CD14-positive monocyte (primary cell): ENCODE results near the gene ARHGAP45. TPM values are rescaled to one million over a fixed set of nuclear protein-coding genes. Genes with fewer than 3 reads are reported as not detected.
A peak's percentile ranks its signal among the peaks of the same experiment; 100 is the strongest.

Source experiments
- DNase-seq, 3 donors: peaks; one replicate each; pipeline ENCODE4 v3.0.0-alpha.2; 2011 to 2022
- H2AFZ ChIP-seq: 2 replicates; pipeline ENCODE4 v1.6.0; 2012; ENCODE audit warnings: mild to moderate bottlenecking, low read depth, low read length, inconsistent platforms; ENCODE audit not compliant: insufficient read depth, poor library complexity, severe bottlenecking
- H3K27ac ChIP-seq, 2 donors: 1 replicate in 1 of 2; 2 replicates in 1 of 2; pipeline ENCODE4 v1.5.1; 2012 to 2013; ENCODE audit warnings: low read length in 2 of 2, control low read depth in 1 of 2, inconsistent platforms in 1 of 2, low read depth in 1 of 2, mild to moderate bottlenecking in 1 of 2
- H3K27me3 ChIP-seq, 2 donors: one replicate each; pipeline versions ENCODE4 v1.6.0 to v1.6.1; 2011 to 2013; ENCODE audit warnings: low read length in 2 of 2; ENCODE audit not compliant: control insufficient read depth in 2 of 2, insufficient read depth in 2 of 2
- H3K36me3 ChIP-seq, 2 donors: replicated peaks in 1 of 2; 1 replicate in 1 of 2; 2 replicates in 1 of 2; pipeline versions ENCODE4 v1.5.1 to v1.6.1; 2012 to 2013; ENCODE audit warnings: low read length in 2 of 2, control low read depth in 1 of 2, inconsistent platforms in 1 of 2, mild to moderate bottlenecking in 1 of 2; ENCODE audit not compliant: insufficient read depth in 2 of 2, control insufficient read depth in 1 of 2
- H3K4me1 ChIP-seq, 2 donors: 1 replicate in 1 of 2; 2 replicates in 1 of 2; pipeline versions ENCODE4 v1.5.1 to v1.6.1; 2012 to 2013; ENCODE audit warnings: low read length in 2 of 2, control low read depth in 1 of 2, inconsistent platforms in 1 of 2, mild to moderate bottlenecking in 1 of 2, moderate library complexity in 1 of 2; ENCODE audit not compliant: insufficient read depth in 2 of 2, control insufficient read depth in 1 of 2
- H3K4me2 ChIP-seq: replicated peaks from 2 replicates; pipeline ENCODE3; 2012; ENCODE audit warnings: low read length, moderate library complexity, mild to moderate bottlenecking; ENCODE audit not compliant: poor library complexity, severe bottlenecking; ENCODE audit errors: extremely low read depth
- H3K4me3 ChIP-seq, 3 experiments: fragments of 200-600 bp in 1 of 3; sonication (generic) in 1 of 3; replicated peaks in 1 of 3; 1 replicate in 2 of 3; 2 replicates in 1 of 3; pipeline ENCODE4 v1.5.1; 2011 to 2013; ENCODE audit warnings: low read length in 3 of 3, mild to moderate bottlenecking in 3 of 3, control low read depth in 2 of 3, low read depth in 2 of 3, inconsistent platforms in 1 of 3, moderate library complexity in 1 of 3
- H3K79me2 ChIP-seq: 2 replicates; pipeline ENCODE4 v1.6.0; 2012; ENCODE audit warnings: mild to moderate bottlenecking, control low read depth, inconsistent platforms, low read length, moderate library complexity; ENCODE audit not compliant: insufficient read depth
- H3K9ac ChIP-seq: 2 replicates; pipeline ENCODE4 v1.6.0; 2017; ENCODE audit warnings: low read length, mild to moderate bottlenecking; ENCODE audit not compliant: insufficient read depth, poor library complexity, severe bottlenecking
- H3K9me3 ChIP-seq, 2 donors: replicated peaks in 1 of 2; 1 replicate in 1 of 2; 2 replicates in 1 of 2; pipeline versions ENCODE4 v1.5.1 to v1.6.1; 2012 to 2013; ENCODE audit warnings: low read length in 2 of 2, control low read depth in 1 of 2; ENCODE audit not compliant: control insufficient read depth in 1 of 2, insufficient read depth in 1 of 2
- H4K20me1 ChIP-seq: 2 replicates; pipeline ENCODE4 v1.6.0; 2012; ENCODE audit warnings: mild to moderate bottlenecking, low read length, control low read depth, moderate library complexity; ENCODE audit not compliant: insufficient read depth
- H3K27ac Mint-ChIP-seq, 7 donors: one replicate each; pipeline ENCODE4 v1.8.0; 2020; ENCODE audit warnings: mild to moderate bottlenecking in 7 of 7, mixed read lengths in 7 of 7, moderate library complexity in 6 of 7, inconsistent platforms in 2 of 7
- H3K27me3 Mint-ChIP-seq, 3 donors: one replicate each; pipeline ENCODE4 v1.8.0; 2021 to 2022; ENCODE audit warnings: low read depth in 3 of 3, mild to moderate bottlenecking in 3 of 3, mixed read lengths in 3 of 3, moderate library complexity in 3 of 3, inconsistent platforms in 1 of 3
- H3K36me3 Mint-ChIP-seq, 2 donors: one replicate each; pipeline ENCODE4 v1.8.0; 2020; ENCODE audit warnings: mixed read lengths in 2 of 2, inconsistent platforms in 1 of 2, mild to moderate bottlenecking in 1 of 2
- H3K4me1 Mint-ChIP-seq: one replicate; pipeline ENCODE4 v1.8.0; 2020; ENCODE audit warnings: mild to moderate bottlenecking, mixed read lengths
- H3K4me3 Mint-ChIP-seq, 2 donors: one replicate each; pipeline ENCODE4 v1.8.0; 2020; ENCODE audit warnings: mild to moderate bottlenecking in 2 of 2, mixed read lengths in 2 of 2, moderate library complexity in 1 of 2
- H3K9me3 Mint-ChIP-seq, 7 donors: one replicate each; pipeline ENCODE4 v1.8.0; 2020 to 2022; ENCODE audit warnings: mixed read lengths in 7 of 7, mild to moderate bottlenecking in 6 of 7, moderate library complexity in 6 of 7, inconsistent platforms in 2 of 7
- CTCF ChIP-seq: fragments of 200-600 bp; IDR thresholded peaks from one replicate; pipeline ENCODE4 v1.8.0; 2022; ENCODE audit warnings: antibody characterized with exemption, mild to moderate bottlenecking
- WGBS: methylation state at CpG from one replicate; pipeline ENCODE4 v1.1.5; 2013; ENCODE audit warnings: missing lambda C conversion rate; ENCODE audit not compliant: insufficient coverage; 5-methylcytosine and 5-hydroxymethylcytosine counted together
- intact Hi-C, 2 donors: fragments of 100-400 bp; cut with micrococcal nuclease; formaldehyde crosslinking; loops; one replicate each; pipeline versions ENCODE4 v1.15.0 to v1.15.1; 2023
- polyA plus RNA-seq, 3 donors: library from polyadenylated mRNA; depleted of rRNA in 1 of 3; unstranded in 2 of 3; stranded (reverse) in 1 of 3; fragments of 300-500 nt in 2 of 3; fragments of >200 nt in 1 of 3; fragmentation: Illumina TruSeq in 2 of 3; gene quantifications; 1 replicate in 2 of 3; 2 replicates in 1 of 3; pipeline ENCODE4 v1.2.3, GENCODE V29; 2012 to 2021

ARHGAP45 gene
- polyA plus RNA-seq, 3 donors: 108 to 308 (median 137) TPM

DNA sequence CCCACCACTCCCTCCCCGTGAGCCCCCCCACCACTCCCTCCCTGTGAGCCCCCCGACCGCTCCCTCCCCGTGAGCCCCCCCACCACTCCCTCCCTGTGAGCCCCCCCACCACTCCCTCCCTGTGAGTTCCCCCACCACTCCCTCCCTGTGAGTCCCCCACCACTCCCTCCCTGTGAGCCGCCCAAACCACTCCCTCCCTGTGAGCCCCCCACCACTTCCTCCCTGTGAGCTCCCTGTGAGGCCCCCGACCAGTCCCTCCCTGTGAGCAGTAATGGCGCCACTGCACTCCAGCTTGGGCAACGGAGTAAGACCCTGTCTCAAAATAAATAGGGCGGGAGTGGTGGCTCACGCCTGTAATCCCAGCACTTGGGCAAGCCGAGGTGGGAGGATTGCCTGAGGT lies 17.2 kb upstream of the ARHGAP45 start:
- Histone ChIP-seq H3K27me3 (no peaks in the 10 kb centered on the region), H3K36me3 (peaks cover 36 to 63% of the 10 kb centered on the region in 2 donors), H3K27ac (no peak overlapping the region), H2AFZ (no peak overlapping the region), H3K4me1 (peaks cover 5 to 9% of the 10 kb centered on the region in 2 donors), H3K9ac (no peak overlapping the region), H3K9me3 (no peaks in the 10 kb centered on the region), H3K4me3 (no peak overlapping the region), H3K79me2 (no peaks in the 10 kb centered on the region), H3K4me2 (no peak overlapping the region), H4K20me1 (peaks cover 25% of the 10 kb centered on the region)
- WGBS: 41% methylated on average over 4 of the region's 11 CpGs
- Mint-ChIP-seq H3K4me3 (no peak overlapping the region), H3K9me3 (peaks cover 0 to 4% (median 2%) of the 10 kb centered on the region in 7 donors), H3K27ac (no peak overlapping the region), H3K4me1 (no peaks in the 10 kb centered on the region), H3K27me3 (peaks cover 0 to 1% (median 0%) of the 10 kb centered on the region in 3 donors), H3K36me3 (peaks cover 32 to 40% of the 10 kb centered on the region in 2 donors)
- DNase-seq: no peak
- no peak for TF ChIP-seq CTCF
- intact Hi-C loops: no loop called here

- Histone ChIP-seq H2AFZ (no peak overlapping the region), H3K79me2 (no peaks in the 10 kb centered on the region), H3K4me1 (peaks cover 5 to 9% of the 10 kb centered on the region in 2 donors), H3K9me3 (peaks cover under 1% of the 10 kb centered on the region in 2 donors), H3K27ac (no peak overlapping the region), H3K4me3 (no peak overlapping the region), H4K20me1 (peaks cover 25% of the 10 kb centered on the region), H3K36me3 (peaks cover 39 to 67% of the 10 kb centered on the region in 2 donors), H3K4me2 (no peak overlapping the region), H3K9ac (no peak overlapping the region), H3K27me3 (no peaks in the 10 kb centered on the region)
- peaks cover under 1 to 10% (median 6%) of the 10 kb centered on the region in 7 donors for H3K9me3 Mint-ChIP-seq
- peaks cover 35 to 40% of the 10 kb centered on the region in 2 donors for H3K36me3 Mint-ChIP-seq
- WGBS: 96% methylated on average over 27 of the region's 31 CpGs
- intact Hi-C loops: no loop called here
- no peak for TF ChIP-seq CTCF
- H3K27ac Mint-ChIP-seq: peak overlapping the region in 2 of 7 donors; percentile 35 to 77
- no peak overlapping the region for H3K4me3 Mint-ChIP-seq
- peaks cover 0 to under 1% (median 0%) of the 10 kb centered on the region in 3 donors for H3K27me3 Mint-ChIP-seq
- H3K4me1 Mint-ChIP-seq: no peaks in the 10 kb centered on the region
- DNase-seq: no peak
These were observed 15.8 kb upstream of the ARHGAP45 start for GRCh38 chr19:1050989-1051788.
